ENCODE measurements around the gene LRMDA.

DNA sequence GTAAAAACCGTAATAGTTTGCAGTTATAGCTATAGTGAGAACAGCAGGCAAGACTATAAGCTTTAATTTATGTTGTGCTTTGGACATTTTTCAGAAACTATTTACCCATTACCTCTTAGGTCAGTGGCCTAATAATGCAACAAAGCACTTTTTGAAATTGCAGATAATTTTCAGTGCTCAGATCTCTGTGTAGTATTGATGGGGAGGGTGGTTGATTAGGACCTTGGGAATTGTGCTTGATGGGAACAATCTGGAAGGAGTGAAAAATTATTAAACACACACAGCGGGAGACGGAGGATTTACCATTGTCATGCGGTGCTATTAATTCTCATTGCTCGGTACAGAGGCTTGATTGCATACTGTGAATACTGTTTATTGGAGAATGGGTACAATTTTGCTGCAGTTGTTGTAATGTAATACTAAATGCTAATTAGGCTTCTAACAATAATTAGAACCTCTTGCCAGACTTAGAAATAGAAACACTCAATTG lies 304.8 kb downstream of the LRMDA start:
- TF ChIP-seq, protein P1, sequence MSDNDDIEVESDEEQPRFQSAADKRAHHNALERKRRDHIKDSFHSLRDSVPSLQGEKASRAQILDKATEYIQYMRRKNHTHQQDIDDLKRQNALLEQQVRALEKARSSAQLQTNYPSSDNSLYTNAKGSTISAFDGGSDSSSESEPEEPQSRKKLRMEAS (IDR thresholded peaks at IDR 0.05; ENCODE audit: low read depth, low read length), result no peak
- TF ChIP-seq SMC3 (IDR thresholded peaks at IDR 0.05; ENCODE audit: borderline replicate concordance, low read length) (no peak), FOXM1 (IDR thresholded peaks at IDR 0.05; ENCODE audit: low read depth, low read length) (no peak), BACH1 (IDR thresholded peaks at IDR 0.05; ENCODE audit: borderline replicate concordance) (no peak)

Data from GM12878 (cell line).